C4-2B (cell line): ENCODE results near the gene SYP.

Experiments
- H3K27ac ChIP-seq: fragments of 450-650 bp; 2 replicates; pipeline ENCODE4 v1.5.1; 2017
- ZFX ChIP-seq: fragments of 450-650 bp; IDR thresholded peaks from 2 replicates; pipeline ENCODE4 v1.6.1; 2017
- TF ChIP-seq, protein P1 (sequence below): fragments of 450-650 bp; conservative IDR thresholded peaks from 2 replicates; pipeline ENCODE4 v1.5.1; 2017; ENCODE audit warnings: mild to moderate bottlenecking

The SYP gene

DNA sequence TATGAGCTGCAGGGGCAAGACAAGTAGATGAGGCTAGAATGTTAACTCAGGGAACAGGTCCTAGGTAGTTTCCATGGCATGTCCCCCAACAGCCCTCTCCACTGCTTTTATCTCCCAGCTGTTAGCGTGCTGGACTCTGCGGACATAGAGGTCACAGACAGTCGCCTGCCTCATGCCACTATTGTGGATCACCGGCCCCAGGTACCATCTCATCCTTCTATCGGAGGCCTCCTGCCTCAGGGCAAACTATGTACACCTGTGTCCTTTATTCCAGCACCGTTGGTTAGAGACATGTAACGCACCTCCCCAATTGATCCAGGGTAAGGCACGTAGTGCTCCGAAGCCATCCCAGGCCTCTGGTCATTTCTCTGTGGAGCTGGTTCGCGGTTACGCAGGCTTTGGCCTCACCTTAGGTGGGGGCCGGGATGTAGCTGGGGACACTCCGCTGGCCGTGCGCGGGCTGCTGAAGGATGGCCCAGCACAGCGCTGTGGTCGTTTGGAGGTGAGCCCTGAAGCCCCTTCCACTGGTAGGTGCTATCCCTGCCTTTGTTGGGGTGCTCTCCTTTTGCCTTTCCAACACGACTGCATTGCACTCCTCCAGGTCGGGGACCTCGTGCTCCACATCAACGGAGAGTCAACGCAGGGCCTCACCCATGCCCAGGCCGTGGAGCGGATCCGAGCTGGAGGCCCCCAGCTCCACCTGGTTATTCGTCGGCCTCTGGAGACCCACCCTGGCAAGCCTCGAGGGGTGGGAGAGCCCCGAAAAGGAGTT lies 35.2 kb downstream of the SYP start:
- TF ChIP-seq, protein P1, sequence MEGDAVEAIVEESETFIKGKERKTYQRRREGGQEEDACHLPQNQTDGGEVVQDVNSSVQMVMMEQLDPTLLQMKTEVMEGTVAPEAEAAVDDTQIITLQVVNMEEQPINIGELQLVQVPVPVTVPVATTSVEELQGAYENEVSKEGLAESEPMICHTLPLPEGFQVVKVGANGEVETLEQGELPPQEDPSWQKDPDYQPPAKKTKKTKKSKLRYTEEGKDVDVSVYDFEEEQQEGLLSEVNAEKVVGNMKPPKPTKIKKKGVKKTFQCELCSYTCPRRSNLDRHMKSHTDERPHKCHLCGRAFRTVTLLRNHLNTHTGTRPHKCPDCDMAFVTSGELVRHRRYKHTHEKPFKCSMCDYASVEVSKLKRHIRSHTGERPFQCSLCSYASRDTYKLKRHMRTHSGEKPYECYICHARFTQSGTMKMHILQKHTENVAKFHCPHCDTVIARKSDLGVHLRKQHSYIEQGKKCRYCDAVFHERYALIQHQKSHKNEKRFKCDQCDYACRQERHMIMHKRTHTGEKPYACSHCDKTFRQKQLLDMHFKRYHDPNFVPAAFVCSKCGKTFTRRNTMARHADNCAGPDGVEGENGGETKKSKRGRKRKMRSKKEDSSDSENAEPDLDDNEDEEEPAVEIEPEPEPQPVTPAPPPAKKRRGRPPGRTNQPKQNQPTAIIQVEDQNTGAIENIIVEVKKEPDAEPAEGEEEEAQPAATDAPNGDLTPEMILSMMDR, result no peak
- no peak for TF ChIP-seq ZFX

DNA sequence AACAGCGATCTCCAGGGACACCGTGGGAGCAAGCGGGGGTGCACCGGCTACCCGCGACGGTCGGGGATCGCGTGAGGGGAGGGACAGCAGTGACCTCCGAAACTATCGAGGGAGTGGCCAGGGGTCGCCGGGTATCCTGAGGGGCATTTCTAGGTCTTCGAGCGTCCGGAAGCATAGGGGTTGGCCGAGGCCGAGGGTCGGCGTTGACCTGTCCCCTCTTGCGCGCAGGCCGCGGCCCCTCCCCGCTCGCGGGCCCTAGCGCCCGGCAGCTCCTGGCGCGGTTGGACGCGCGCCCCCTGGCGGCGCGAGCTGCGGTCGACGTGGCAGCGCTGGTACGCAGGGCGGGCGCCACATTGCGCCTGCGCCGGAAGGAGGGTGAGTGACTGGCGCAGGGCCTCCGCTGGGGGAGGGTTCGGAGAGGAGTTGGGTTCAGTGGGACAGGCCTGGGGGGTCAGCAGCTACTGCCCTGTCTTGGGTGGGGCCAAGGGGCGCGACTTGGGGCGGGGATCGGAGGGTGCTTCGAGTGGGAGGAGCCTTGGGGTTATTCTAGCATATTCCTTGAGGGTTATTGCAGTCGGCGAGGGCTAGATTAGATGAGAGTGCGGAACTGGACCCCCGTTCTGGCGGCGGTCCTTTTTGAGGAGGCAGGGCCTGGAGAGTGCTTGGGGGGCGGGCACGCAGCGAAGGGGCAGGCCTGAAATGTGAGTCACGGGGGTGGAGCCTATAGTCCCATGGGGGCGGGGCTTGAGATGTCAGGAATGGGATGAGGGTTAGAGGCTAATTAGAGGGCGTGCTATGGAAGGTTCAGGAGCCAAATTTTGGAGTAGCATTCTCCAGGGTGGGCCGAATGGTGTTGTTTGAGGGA lies 36.2 kb downstream of the SYP start:
- no peak for TF ChIP-seq ZFX
- TF ChIP-seq, protein P1, result peak; percentile 86
- peak overlapping the region; percentile 78 for H3K27ac ChIP-seq

More for the DNA sequence above, 35.2 kb downstream of the SYP start:
- peak overlapping the region; percentile 78 for H3K27ac ChIP-seq

DNA sequence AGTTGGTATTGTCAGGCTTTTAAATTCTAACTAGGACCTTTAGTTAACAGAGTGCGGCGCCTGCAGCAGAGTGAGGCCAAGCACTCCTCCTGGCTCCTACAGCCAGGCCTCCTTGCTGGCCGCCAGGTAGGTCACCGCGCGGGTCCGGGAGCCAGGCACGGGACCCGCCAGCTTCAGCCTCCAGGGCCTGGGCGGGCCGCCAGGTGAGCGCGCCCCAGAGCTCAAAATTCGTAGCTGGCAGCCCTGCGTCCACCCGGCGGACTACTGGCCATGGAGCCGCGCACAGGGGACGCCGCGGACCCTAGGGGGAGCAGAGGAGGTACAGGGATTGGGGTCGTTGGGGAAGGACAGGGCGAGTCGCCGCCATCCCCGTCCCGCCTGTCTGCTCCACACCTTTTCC lies 37.4 kb downstream of the SYP start, which contains the start of gene MAGIX:
TSS of gene MAGIX (plus strand) at position 139 of the 400 bp plus-strand sequence. CDS start at position 271, 132 bp downstream.
- H3K27ac ChIP-seq, result peak within 1 kb of the TSS; percentile 78
- no peak for TF ChIP-seq ZFX
- TF ChIP-seq, protein P1, result no peak

DNA sequence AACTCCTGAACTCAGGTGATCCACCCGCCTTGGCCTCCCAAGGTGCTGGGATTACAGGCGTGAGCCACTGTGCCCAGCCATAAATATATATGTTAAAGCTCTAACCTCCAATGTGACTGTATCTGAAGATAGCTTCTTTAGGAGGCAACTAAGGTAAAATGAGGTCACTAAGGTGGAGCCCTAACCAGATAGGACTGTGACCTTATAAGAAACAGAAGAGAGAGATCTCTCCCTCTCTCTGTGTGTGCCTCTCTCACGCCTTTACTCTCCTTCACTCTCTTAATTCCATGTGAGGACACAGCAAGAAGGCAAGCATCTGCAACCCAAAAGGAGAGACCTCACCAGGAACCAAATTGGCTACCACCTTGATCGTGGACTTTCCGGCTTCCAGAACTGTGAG lies 38.4 kb downstream of the SYP start:
- TF ChIP-seq ZFX, result no peak
- TF ChIP-seq, protein P1, result no peak
- H3K27ac ChIP-seq, result no peak overlapping the region; the same call in 1 of the 2 replicates

DNA sequence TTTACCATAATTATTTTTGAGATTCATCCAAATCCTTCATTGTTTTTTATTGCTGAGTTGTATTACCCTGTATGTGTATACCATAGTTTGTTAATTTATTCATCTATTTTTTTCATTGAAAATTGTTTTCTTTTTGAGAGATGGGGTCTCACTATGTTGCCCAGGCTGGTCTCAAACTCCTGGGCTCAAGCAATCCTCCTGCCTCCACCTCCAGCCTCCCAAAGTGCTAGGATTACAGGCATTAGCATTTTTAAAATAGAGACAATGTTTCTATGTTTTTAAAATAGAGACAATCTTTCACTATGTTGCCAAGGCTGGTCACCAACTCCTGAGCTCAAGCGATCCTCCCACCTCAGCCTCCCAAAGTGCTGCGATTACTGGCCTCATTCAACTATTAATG lies 39.1 kb downstream of the SYP start:
- TF ChIP-seq, protein P1, result no peak
- no peak for TF ChIP-seq ZFX

DNA sequence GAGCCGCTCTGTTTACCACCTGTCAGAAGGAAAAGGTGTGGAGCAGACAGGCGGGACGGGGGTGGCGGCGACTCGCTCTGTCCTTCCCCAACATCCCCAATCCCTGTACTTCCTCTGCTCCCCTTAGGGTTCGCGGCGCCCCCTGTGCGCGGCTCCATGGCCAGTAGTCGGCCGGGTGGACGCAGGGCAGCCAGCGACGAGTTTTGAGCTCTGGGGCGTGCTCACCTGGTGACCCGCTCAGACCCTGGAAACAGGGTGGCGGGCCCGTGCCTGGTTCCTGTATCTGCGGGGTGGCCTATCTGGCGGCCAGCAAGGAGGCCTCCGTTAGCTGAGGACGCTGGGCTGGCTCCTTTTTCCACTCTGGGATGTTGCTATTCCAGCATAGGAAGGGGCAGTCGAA lies 42.8 kb downstream of the SYP start:
- TF ChIP-seq, protein P1, result no peak
- TF ChIP-seq ZFX, result no peak
- H3K27ac ChIP-seq, result no peak overlapping the region

More for the DNA sequence above, 39.1 kb downstream of the SYP start:
- no peak overlapping the region for H3K27ac ChIP-seq
